ENCODE data around the gene TRAPPC4.

- TF ChIP-seq CTCF (IDR thresholded peaks at IDR 0.05) (no peak), EP300 (IDR thresholded peaks at IDR 0.05) (no peak), POLR2A (IDR thresholded peaks at IDR 0.05) (no peak)
Observed at GRCh38 chr11:119041821-119042514, 23.4 kb downstream of the TRAPPC4 start.
